ENCODE results near the gene KRT10.

Gene KRT10

GRCh38 chr17:40809721-40810421 is 12.5 kb downstream of the KRT10 start:
- DNase-seq (ENCODE audit: low read depth in 1 of 2, low spot score in 1 of 2) = no peak

GRCh38 chr17:40806131-40806530 is 16.3 kb downstream of the KRT10 start:
- no peak for DNase-seq (ENCODE audit: low read depth in 1 of 2, low spot score in 1 of 2)

- DNase-seq (ENCODE audit: low read depth in 1 of 2, low spot score in 1 of 2) = peak; percentile 47 to 57
Measured at GRCh38 chr17:40803617-40804082, 18.8 kb downstream of the KRT10 start.

GRCh38 chr17:40801157-40801556 is 21.3 kb downstream of the KRT10 start:
- DNase-seq (ENCODE audit: low read depth in 1 of 2, low spot score in 1 of 2) = no peak

GRCh38 chr17:40800381-40800780 is 22.0 kb downstream of the KRT10 start:
- no peak for DNase-seq (ENCODE audit: low read depth in 1 of 2, low spot score in 1 of 2)

- no peak for DNase-seq (ENCODE audit: low read depth in 1 of 2, low spot score in 1 of 2)
Measured at GRCh38 chr17:40799859-40800258, 22.6 kb downstream of the KRT10 start, which contains the start of gene KRT28. Gene KRT28 (minus strand): TSS chr17:40799959. CDS start chr17:40799893, 66 bp downstream.

DNA sequence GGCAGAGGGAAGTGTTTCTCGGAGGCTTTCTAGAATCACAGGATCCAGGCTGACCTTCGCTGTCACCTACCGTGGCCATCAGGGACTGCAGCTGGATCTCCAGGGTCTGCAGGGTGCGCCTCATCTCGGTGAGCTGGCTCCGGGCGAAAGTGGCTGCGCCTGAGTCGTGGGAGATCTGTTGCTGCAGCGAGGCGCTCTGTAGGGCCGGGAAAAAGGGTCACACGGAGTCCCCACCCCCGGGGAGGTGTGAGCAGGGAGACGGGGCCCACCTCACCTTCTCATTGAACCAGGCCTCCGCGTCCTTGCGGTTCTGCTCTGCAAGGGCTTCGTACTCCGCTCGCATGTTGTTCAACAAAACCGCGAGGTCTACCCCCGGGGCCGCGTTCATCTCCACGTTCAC is 25.6 kb downstream of the KRT10 start:
- no peak for DNase-seq (ENCODE audit: low read depth in 1 of 2, low spot score in 1 of 2)

DNA sequence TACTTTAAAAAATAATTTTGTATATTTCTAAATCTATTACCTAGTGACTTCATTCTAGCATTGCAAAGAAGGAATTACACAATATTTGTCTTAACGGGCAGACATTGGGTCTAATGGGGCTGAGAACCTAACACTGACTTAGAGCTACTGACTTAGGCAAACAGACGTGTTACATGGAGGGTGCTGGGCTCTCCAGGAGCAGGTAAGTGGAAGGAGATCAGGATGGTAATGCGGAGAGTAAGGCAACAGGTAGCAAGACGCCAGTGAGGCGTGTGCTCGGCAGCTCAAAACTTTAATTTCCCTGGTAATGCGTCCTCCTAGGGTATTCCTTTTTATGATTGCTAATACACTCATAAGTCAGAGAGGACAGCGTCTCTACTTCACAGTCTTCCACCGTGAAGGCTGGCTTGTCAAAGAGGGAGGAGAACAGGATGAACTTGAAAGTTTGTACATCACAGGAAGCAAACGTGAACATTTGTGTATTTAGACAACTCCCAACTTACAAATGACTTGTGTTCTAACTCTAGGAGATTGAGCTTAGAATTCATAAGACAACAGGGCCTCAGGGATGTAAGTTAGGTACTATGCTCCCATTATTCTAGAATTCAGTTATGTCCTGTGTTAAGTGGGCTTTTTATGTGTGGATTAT is 27.3 kb downstream of the KRT10 start:
- DNase-seq (ENCODE audit: low read depth in 1 of 2, low spot score in 1 of 2) = no peak

DNA sequence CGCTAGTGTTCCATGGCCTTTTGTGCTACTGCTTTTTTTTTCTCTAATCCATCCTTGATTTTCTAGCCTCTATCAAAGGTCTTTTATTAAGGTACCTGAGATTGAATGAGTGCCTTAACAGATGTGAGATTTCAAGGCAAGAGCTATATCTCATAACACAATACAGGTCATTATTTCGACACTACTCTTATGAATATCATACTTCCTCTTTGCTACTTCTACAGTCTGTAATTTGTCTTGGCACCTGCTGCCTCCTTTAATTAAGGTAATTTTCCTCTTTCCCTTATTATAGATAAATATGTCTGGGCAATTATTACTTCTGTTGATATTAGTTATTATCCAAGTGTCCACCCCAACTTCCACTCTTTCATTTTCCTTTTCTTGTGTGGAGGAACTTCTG is 27.9 kb downstream of the KRT10 start:
- DNase-seq (ENCODE audit: low read depth in 1 of 2, low spot score in 1 of 2) = no peak

DNA sequence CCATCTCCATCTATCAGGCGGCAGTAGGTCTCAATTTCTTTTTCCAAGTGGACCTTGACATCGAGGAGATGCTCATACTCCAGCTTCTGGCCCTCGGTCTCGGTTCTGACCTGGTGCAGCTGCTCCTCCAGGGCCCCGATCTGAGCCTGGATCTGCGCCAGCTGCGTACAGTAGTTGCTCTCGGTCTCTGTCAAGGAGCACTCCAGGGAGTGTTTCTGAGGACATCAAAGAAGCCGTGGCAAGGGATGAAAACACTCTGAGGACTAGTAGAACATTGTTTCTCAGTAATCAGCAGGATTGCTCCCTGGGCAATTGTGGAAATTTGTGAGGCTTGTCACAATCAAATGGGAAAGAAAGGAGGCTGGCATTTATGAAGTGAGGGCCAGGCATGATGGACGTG is 28.6 kb downstream of the KRT10 start:
- DNase-seq (ENCODE audit: low read depth in 1 of 2, low spot score in 1 of 2) = no peak

GRCh38 chr17:40791787-40792436 is 30.5 kb downstream of the KRT10 start:
- DNase-seq (ENCODE audit: low read depth in 1 of 2, low spot score in 1 of 2) = no peak

- no peak for DNase-seq (ENCODE audit: low read depth in 1 of 2, low spot score in 1 of 2)
Measured at GRCh38 chr17:40791111-40791510, 31.3 kb downstream of the KRT10 start.

- DNase-seq (ENCODE audit: low read depth in 1 of 2, low spot score in 1 of 2) = no peak
Measured at GRCh38 chr17:40782450-40782849, 40.0 kb downstream of the KRT10 start, which contains the start of gene KRT27. Gene KRT27 (minus strand): TSS chr17:40782550. CDS start chr17:40782493, 57 bp downstream.

GRCh38 chr17:40779181-40779909 is 43.1 kb downstream of the KRT10 start:
- DNase-seq (ENCODE audit: low read depth in 1 of 2, low spot score in 1 of 2) = no peak

- no peak for DNase-seq (ENCODE audit: low read depth in 1 of 2, low spot score in 1 of 2)
Measured at GRCh38 chr17:40778461-40778860, 44.0 kb downstream of the KRT10 start.

- DNase-seq (ENCODE audit: low read depth in 1 of 2, low spot score in 1 of 2) = no peak
Measured at GRCh38 chr17:40777971-40778370, 44.4 kb downstream of the KRT10 start.

DNA sequence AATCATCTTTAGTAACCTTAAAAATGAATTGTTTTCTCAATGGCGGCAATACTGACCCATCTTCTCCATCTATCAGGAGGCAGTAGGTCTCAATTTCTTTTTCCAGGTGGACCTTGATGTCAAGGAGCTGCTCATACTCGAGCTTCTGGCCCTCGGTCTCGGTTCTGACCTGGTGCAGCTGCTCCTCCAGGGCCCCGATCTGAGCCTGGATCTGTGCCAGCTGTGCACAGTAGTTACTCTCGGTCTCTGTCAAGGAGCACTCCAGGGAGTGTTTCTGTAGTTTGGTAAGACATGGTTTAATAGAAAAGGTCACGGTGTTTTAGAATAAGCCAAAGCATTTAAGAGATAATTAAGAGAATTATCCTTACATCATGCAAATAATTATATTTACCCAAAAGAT is 45.0 kb downstream of the KRT10 start:
- DNase-seq (ENCODE audit: low read depth in 1 of 2, low spot score in 1 of 2) = no peak

DNA sequence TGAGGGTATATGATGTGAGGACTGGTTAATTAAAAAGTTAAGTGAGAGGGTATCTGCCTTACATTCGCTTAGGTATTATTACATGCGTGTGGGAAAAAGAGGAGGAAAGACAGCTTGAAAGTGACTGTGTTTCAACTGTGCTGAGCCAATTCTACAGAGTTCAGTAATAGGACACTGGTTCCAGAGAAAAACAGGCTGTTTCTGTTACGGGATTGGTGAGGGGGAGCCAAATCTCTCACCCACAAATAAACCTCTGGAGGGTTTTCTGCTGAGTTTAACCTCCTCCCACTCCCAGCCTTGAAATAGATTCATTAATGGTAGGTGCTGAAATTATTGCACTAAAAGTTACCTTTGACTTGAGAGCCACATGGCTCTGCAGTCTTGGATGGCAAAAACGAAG is 46.5 kb downstream of the KRT10 start:
- DNase-seq (ENCODE audit: low read depth in 1 of 2, low spot score in 1 of 2) = no peak

- DNase-seq (ENCODE audit: low read depth in 1 of 2, low spot score in 1 of 2) = no peak
Measured at GRCh38 chr17:40772101-40772500, 50.3 kb downstream of the KRT10 start, which contains the start of gene KRT26. Gene KRT26 (minus strand): TSS chr17:40772201. CDS start chr17:40772113, 88 bp downstream.
